Vagina (tissue), 2 donors: ENCODE measurements around the gene FAM53A.

Experiments
- CTCF ChIP-seq, 3 experiments: fragments of 450-650 bp in 2 of 3; fragments of 200-600 bp in 1 of 3; sonication (generic) in 1 of 3; IDR thresholded peaks; one replicate each; pipeline ENCODE4 v1.5.1; 2017 to 2019; ENCODE audit warnings: antibody characterized with exemption in 3 of 3, mild to moderate bottlenecking in 2 of 3, moderate library complexity in 2 of 3
- POLR2A ChIP-seq, 2 donors: fragments of 450-650 bp; IDR thresholded peaks; one replicate each; pipeline ENCODE4 v1.6.1; 2017; ENCODE audit warnings: antibody characterized with exemption in 2 of 2, mild to moderate bottlenecking in 2 of 2, moderate library complexity in 2 of 2
- POLR2AphosphoS5 ChIP-seq, 2 donors: sonication (generic); formaldehyde crosslinking; IDR thresholded peaks; one replicate each; pipeline ENCODE4 v1.9.0; 2017; ENCODE audit warnings: antibody characterized with exemption in 2 of 2, mild to moderate bottlenecking in 2 of 2, low read depth in 1 of 2; ENCODE audit not compliant: insufficient read depth in 1 of 2

DNA sequence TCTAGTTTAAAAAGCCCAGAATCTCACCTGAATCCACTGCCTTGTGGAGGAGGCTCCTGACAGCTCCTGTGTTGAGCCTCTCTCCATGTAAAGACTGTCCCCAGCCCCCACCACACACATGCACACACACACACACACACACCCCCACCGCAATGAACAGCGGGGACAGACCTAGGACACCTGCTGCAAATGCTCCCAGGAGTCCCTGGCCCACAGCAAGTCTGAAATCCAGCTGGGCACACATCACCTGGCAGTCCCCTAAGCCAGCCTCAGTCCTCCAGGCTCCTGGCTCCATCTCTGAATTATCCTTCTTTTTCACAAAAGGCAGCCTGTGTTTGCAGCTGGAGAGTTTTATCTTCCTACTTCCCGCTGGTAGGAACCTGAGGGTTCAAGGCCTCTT is 6.6 kb upstream of the FAM53A start:
- TF ChIP-seq CTCF (IDR thresholded peaks at IDR 0.05) = no peak
- TF ChIP-seq POLR2A (IDR thresholded peaks at IDR 0.05) = no peak
- TF ChIP-seq POLR2AphosphoS5 (IDR thresholded peaks at IDR 0.05; ENCODE audit: insufficient read depth in 1 of 2, low read depth in 1 of 2) = no peak
